Epithelial cell of esophagus (primary cell): Measurements from ENCODE around the gene PLAC1.

ENCODE experiments used
- DNase-seq: peaks from one replicate; pipeline ENCODE4 v3.0.0; 2010; ENCODE audit warnings: low read depth
- H3K4me3 ChIP-seq: 2 replicates; pipeline ENCODE4 v1.5.1; 2011; ENCODE audit warnings: mild to moderate bottlenecking, low read length, control low read depth
- TF ChIP-seq, protein P1 (sequence below): IDR thresholded peaks from 2 replicates; pipeline ENCODE4 v1.5.1; 2011; ENCODE audit warnings: low read depth, mild to moderate bottlenecking, low read length, control low read depth, inconsistent platforms; ENCODE audit not compliant: insufficient read depth; ENCODE audit errors: missing control alignments

Gene PLAC1

GRCh38 chrX:134572816-134573682 is 85.2 kb downstream of the PLAC1 start:
- peak; percentile 82 for DNase-seq
- TF ChIP-seq, protein P1, sequence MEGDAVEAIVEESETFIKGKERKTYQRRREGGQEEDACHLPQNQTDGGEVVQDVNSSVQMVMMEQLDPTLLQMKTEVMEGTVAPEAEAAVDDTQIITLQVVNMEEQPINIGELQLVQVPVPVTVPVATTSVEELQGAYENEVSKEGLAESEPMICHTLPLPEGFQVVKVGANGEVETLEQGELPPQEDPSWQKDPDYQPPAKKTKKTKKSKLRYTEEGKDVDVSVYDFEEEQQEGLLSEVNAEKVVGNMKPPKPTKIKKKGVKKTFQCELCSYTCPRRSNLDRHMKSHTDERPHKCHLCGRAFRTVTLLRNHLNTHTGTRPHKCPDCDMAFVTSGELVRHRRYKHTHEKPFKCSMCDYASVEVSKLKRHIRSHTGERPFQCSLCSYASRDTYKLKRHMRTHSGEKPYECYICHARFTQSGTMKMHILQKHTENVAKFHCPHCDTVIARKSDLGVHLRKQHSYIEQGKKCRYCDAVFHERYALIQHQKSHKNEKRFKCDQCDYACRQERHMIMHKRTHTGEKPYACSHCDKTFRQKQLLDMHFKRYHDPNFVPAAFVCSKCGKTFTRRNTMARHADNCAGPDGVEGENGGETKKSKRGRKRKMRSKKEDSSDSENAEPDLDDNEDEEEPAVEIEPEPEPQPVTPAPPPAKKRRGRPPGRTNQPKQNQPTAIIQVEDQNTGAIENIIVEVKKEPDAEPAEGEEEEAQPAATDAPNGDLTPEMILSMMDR, result no peak
- no peak overlapping the region for H3K4me3 ChIP-seq

DNA sequence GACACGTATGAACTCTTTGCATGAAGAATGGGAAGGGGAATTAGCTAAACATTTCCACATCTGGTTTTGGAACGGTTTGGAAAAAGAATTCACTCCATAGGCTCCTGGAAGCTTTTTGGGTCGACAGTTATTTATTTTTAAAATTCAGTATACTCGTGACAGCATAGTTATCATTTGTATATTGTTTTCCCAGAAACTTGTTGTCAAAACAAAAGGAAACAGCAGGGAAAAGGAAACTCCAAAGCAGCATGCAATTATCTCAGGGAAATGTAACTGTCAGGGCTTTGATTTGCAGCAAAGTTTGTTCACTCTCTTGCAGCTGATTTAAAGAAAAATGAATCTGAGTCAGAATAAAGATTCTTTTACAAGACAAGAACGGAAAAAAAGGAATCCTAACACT is 86.5 kb downstream of the PLAC1 start:
- no peak overlapping the region for H3K4me3 ChIP-seq
- no peak for DNase-seq
- TF ChIP-seq, protein P1, result no peak

DNA sequence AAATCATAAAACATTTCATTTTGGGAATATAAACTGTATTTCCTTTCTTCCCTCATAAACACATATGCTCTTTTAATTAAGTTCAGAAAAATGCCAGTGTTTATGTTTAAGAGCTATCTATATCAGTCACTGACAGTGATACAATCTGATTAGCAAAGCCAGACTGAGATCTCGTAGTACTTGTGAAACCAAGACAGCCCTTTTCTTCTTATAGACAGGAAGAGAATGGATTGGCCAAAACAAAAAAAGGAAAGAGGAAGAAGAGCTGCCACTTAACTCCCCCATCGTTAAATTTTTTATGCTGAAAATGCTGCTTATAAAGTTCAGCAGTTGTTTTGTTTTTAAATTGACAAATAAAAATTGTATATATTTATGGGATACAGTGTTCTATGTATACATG is 87.4 kb downstream of the PLAC1 start:
- no peak overlapping the region for H3K4me3 ChIP-seq
- DNase-seq, result no peak
- TF ChIP-seq, protein P1, result no peak

GRCh38 chrX:134570509-134570846 is 87.8 kb downstream of the PLAC1 start:
- TF ChIP-seq, protein P1, result no peak
- no peak overlapping the region for H3K4me3 ChIP-seq
- DNase-seq, result no peak

DNA sequence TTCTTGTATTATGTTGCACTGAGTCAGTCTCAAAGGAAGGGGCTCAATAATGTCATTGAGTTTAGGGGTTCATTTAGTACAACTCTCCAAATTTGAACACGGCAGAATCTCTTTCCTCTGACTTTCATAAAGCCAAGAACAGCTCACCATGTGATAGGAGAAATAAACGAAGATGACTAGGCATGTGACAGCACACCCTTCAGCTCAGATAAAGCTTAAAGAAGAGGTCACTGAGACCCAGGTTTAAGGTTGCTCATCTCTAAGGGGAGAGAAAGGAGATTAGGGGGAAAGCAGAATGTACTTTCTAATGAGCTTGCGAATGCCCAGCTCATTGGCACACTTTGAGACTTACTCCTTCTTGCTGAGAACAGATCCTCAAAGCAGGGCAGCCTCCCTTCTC is 89.0 kb downstream of the PLAC1 start:
- TF ChIP-seq, protein P1, result no peak
- DNase-seq, result no peak
- no peak overlapping the region for H3K4me3 ChIP-seq

DNA sequence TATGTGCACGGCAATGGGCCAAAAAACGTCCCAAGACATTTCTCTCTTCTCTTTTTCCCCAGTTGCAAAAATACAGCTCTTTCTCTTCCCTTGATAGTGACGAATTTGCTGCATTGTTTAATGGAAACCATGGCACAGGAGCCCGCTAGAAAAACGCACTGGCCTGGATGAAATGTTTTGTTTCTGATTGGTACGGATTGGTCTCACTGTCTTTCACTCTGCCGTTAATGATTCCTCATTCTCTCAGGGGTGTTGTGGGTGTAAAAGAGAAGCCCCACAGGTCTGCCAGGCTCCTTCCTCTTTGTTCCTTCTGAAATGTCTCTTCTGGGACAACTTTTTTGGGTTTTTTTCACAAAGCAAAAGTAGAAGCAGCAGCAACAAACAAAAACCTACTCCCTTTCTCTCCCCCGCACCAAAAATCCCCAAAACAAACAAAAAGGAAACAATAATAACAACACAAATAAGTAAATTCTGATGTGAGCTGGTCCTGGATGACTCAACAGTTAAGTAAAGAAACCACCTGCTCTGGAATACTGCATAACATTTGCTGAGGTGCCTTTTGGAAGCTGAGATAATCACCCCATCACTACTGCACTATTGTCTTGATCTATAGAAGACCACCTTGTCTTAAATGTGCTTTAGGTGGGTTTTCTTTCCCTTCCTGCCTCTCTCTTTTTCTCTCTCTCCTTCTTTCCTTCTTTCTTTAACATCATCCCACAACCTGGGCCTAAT is 89.8 kb downstream of the PLAC1 start:
- DNase-seq, result no peak
- no peak overlapping the region for H3K4me3 ChIP-seq
- TF ChIP-seq, protein P1, result no peak
